Activated CD4-positive, alpha-beta T cell treated with anti-CD3 and anti-CD28 coated beads, Interleukin-2, Interleukin-6, amounts not matched to agents 100 ng/mL and 50 ng/mL, durations not matched to agents 16 hours and 8 hours (primary cell): ENCODE measurements around the gene CRTAC1.

Source experiments
- DNase-seq: peaks from one replicate; pipeline ENCODE4 v3.0.0-alpha.2; 2020

CRTAC1 gene

GRCh38 chr10:98028168-98028770 lies 2.2 kb downstream of the CRTAC1 start:
- peak; percentile 77 for DNase-seq

- no peak for DNase-seq
These were observed 7.4 kb downstream of the CRTAC1 start for GRCh38 chr10:98023024-98023423.

GRCh38 chr10:98020784-98021183 lies 9.6 kb downstream of the CRTAC1 start:
- DNase-seq: no peak

DNA sequence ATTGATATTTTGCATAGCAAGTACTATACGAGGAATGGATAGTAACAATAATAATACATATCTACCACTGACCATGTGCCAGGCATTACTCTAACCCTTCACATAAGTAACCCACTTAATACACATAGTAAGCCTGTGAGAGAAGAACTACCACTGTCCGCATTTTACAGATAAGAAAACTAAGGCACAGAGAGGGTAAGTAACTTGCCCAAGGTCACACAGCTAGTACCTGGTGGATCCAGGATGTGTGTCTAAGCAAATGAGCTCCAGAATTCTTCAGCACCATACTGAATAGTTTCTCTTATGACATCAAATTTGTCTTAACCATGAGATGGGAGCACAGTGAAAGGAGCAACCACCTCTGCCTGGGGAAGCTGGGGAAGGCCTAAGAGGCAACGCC lies 10.2 kb downstream of the CRTAC1 start:
- DNase-seq: no peak

DNA sequence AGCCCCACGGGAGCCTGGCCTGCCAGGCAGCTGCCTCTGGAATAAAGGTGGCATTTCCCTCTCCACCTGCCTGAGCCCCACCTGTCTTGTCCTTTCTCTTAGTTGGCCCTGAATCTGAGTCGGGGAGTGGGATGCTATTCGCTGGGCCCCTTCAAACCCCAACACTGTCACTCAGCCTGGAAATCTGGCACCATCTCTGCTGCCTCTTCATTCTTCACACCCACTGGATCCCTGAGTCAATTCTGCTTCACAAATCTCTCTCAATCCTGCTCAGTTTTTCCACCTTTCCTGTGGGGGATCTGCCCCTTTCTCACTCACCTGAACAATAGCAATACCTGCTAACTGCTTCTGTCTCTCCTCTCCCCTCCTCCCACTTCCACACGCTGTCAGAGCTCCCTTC lies 10.6 kb downstream of the CRTAC1 start:
- no peak for DNase-seq

DNA sequence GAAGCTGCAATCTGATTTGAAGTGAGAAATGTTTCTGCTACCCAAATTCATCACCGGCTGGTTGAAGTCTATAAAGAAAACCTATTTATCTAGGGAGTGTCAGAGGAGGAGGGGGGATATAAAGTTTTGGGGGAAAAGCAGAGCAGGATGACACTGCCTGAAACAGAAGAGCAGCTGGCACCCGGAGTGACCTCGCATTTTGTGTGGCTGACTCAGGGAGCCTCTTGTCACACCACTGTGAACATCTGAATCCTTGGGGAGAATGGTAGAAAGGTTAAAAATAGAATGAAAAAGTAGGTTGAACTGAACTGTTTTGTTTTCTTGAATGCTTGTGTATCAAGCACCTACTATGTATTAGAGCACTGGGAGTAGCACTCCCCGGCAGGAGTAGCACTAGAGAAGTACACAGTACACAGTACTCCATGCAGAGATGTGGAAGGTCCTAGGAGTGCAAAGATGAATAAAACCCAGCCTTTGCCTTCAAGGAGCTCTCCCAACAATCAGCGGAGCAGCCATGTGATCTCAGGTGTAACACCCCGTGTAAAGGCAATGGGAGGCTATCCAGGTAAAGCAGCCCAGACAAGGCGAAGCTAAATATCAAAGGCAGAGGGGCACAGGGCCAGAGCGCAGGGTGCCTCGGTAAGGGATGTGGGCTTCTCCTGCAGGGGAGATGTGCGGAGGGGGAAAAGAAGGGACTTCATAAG lies 13.5 kb downstream of the CRTAC1 start:
- no peak for DNase-seq

DNA sequence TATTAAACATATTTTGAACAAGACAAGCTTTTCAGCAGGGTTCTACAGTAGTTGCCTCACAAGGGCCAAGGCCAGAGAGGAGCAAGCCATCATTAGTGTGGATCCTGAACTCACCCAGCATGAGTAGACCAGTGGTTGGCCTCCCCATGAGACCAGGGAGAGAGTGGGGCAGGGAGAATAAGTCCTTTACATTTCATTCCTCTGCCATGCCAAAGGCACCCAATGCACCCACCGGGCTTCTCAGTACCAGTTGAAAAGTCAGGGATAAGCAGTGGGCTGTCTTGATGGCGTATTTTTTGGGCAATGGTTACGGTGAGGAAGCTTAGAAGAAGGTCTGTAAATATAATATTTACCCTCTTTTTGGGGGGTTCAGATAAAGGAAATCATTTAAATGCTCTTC lies 16.6 kb downstream of the CRTAC1 start:
- DNase-seq: no peak

DNA sequence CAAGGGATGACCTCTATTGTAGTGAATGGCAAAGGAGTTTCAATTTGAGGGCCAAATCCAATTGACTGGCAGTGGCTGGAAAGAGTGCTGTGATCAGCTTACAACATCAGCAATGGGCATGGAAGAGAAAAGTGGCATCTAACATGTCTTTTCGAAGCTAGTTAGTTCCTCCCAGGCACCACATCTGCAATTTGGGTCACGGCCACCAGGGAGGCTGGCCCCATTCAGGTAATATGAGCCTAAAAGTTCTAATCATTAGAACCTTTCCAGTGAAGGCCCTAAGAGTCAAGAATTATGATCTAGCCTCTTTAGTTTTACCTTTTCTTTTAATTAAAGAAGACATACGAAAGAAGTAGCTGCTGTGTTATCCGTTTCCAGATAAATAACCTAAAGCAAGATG lies 17.3 kb downstream of the CRTAC1 start:
- DNase-seq: no peak

DNA sequence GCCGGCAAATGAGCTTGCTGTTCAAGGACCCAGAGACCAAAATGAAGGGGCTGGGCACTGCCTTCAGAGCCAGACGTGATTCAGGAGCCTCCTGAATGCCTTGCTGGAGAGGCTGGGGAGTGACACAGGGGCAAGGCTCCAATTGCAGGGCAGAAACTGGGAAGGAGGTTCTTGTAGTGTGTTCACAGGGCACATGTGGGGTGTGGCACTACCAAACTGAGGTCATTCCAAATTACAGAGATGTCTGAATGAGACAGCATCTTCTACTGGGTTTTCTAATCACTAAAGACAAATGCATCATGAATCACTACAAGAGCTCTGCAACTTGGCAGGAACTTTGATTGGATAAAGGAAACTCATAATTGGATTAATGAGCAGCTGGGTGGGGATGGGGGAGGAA lies 17.8 kb downstream of the CRTAC1 start:
- no peak for DNase-seq

- DNase-seq: no peak
These were observed 19.3 kb downstream of the CRTAC1 start for GRCh38 chr10:98010939-98011685.

DNA sequence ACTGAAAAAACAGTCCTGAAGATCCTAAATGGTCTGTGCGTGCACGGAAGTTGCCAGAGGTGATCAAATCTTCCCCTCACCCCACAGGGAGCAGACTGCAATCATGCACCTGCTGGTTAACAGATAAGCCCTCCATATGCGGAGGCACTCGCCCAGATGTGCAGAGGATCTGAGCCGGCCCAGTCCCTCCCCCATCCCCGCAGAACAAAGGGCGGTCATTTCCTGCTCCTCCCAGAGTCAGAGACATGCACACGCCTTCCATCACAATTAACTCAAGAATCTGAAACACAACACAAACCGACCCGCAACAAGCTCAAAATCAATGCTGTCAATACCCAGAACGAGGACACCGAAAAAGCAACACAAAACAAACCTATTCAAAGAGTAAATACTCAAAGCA lies 24.2 kb downstream of the CRTAC1 start:
- DNase-seq: no peak

DNA sequence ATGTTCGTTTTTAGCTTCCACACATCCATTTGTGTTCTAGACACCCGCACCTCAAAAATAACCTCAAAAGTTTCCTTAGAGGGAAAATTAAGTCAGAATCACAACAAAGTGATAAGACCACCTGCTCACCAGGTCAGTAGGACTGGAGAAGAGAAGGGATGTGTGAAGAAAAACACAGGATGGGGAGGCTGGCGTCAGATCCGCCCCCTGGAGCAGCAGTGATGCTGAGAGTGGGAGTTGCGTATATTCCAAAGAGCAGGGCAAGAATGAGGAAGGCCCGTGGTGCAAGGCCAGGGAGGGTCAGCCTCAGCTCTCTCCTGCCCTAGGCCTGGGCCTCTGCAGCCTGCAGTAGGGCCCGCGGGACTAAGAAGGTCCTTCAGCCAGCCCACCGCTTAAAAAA lies 28.7 kb downstream of the CRTAC1 start:
- no peak for DNase-seq

DNA sequence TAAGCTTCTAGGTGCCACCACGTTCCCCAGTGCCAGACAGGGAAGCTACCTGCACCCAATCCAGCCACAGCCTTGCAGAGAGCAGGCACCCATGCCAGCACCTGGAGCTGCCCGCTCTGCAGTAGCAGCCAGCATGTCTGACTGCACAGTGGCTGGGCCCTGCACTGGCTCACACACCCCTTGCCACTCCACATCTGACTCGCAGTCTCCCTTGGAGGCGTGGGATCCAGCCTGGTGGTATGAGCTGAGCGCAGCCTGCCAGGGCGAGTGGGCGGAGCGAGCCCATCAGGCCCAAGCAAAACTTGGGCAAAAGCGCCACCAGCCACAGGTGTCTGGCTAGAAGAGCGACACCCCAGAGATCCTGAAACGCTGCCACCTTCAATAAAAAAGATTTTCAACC lies 30.1 kb downstream of the CRTAC1 start:
- no peak for DNase-seq

- DNase-seq: no peak
These were observed 30.5 kb downstream of the CRTAC1 start for GRCh38 chr10:97999923-98000248.

GRCh38 chr10:97999066-97999922 lies 31.1 kb downstream of the CRTAC1 start:
- DNase-seq: no peak

DNA sequence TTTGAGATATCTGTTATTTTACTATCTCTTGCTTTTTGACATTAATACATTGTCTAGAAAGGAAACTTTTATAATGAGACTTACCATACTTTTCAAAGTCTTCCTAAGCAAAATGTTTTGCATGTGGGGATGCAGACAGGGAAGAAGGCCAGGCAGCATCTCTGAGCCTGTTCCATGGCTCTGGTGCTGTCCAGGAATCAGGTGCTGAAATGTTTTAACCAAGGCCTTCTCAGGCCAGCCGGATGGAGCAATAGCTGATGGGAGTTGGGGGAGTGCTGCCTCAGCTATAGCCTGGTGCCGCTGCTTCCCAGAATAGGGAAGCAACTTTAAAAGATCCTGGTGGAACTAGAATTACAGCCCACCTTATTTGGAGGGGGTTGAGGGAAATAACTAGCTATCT lies 38.5 kb downstream of the CRTAC1 start:
- DNase-seq: no peak

- peak; percentile 26 for DNase-seq
These were observed 48.6 kb downstream of the CRTAC1 start for GRCh38 chr10:97981816-97982215.

DNA sequence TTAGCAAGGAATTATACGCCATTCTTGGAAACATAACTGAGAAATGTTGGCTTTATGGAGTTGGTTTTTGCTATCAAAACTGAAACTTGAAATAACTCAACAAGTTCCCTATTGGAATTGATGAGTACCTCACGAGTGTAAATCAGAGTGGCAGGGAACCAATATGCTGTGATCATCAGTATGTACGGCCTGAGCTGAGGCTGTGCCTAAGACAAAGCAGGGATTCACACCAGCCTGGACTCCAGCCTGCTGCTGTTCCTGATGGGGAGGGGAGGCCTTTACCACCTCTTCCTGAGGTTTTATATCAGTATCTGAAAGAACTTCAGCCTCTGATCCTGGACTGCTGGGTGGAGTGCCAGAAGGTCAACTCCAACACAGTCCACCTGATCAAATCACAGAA lies 52.7 kb downstream of the CRTAC1 start:
- no peak for DNase-seq

DNA sequence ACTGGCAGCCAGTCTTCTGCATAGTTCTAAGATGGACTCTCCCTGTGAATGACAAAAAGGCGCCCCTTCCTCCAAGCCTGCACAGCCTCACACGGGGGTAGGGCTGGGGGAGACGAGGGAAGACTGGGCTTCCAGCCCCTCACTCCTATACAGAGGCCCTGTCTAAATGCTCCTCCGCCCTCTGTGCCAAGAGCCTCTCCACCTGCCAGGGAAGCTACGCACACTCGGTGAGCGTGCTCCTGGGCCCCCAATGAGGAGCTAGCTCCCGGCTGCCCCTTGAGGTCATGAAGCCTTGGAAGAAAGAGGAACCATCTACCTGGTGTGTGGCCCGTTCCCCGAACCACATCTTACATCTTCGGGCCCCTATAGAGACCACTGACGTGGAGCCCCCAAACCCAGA lies 54.8 kb downstream of the CRTAC1 start:
- DNase-seq: no peak

DNA sequence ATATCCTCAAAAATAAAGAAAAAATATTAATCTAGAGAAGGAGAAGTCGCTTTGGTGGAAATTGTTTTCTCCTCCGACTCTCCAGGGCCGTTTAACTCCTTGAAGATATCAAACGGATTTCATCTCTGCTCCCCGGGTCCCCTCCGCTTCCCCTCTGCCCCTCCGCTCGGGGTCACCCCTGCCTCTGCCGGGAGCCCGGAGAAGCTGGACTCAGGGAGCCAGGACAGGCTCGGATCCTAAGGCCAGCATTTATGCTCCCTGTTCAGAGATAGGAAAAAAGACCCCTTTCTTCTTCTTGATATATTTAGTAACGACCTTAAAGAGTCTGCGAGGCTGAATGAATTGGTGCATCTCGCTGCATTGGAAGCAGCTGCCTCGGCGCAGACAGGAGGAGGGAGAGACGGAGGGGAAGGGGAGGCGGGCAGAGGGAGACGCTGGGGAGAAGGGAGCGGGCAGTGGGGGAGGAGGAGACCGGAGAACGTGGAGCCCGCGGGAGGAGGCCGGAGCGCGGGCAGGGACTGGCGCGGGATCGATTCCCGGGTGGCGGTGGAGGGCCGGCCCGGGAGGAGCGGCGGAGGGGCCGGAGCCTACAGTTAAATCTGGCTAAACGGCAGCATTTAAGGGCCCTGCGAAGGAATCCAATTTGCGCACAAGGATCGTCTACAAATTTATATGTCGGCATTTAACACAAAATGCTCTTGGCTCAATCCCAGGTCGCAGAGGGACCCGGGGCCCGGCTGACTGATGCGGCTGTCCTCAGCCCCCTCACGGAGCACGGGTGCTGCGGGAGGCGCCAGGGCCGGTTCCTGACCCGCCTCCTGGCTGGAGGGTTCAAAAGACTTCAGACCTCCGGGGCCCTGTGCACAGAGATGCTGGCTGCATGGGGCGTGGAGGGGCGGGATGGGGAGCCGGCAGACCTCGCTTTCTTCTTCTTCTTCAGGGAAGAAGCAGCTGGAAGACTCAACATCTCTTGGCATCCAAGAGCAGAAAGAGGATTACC lies 55.6 kb downstream of the CRTAC1 start:
- no peak for DNase-seq

DNA sequence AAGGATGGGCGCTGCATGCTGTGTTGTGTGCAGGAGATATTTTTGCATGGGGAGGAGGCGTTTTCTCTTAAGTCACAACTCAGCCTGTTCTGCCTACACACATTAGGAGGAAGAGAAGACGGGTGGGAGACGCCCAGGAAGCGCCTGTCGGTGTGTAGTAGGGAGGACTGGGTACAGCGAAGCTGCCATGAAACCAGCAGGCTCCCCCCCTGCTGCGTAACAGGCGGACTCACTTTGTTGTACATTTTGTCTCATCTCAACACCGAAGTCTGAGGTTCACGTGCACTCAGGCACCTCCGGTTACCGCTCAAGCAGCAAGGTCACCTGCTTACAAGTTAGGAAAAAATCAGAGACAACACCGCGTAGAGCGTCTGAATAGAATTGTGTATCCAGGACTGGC lies 56.3 kb downstream of the CRTAC1 start:
- no peak for DNase-seq

- DNase-seq: no peak
These were observed 60.8 kb downstream of the CRTAC1 start for GRCh38 chr10:97969538-97970079.
